Ramos (cell line): Measurements from ENCODE around the gene HMGXB4.

Source experiments
- in situ Hi-C: fragments of 300-500 bp; cut with MboI; formaldehyde crosslinking; loops from one replicate; pipeline ENCODE4 v1.14.3; 2022; ENCODE audit warnings: low sequenced_read_pairs; ENCODE audit not compliant: unreplicated experiment

HMGXB4 gene

GRCh38 chr22:35324762-35325161 is 67.5 kb downstream of the HMGXB4 start:
- in situ Hi-C loops: no loop called here

DNA sequence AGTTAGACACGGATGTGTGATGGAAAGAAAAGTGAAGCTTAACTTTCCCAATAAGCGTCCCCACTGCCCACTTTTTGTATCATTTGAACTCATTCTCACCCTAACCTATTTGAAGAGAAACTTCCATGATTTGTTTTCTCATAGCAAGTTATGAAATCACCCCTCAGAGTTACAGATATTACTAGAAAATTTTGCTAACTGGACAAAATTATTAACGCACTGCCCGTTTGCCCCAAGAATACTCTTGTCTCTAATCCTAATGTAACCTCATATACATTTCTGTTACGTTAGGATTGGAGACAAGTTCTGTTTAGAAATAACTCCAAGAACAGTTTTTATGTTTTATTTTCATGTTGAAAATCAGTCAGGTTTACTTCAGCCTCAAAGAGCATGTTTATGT is 67.9 kb downstream of the HMGXB4 start:
- in situ Hi-C loops: no loop called here

GRCh38 chr22:35326854-35327562 is 69.7 kb downstream of the HMGXB4 start:
- in situ Hi-C loops: no loop called here

- in situ Hi-C loops: no loop called here
These were observed 70.6 kb downstream of the HMGXB4 start for GRCh38 chr22:35327690-35328471.

- in situ Hi-C loops: no loop called here
These were observed 71.2 kb downstream of the HMGXB4 start for GRCh38 chr22:35328472-35328885.

GRCh38 chr22:35329114-35329847 is 72.0 kb downstream of the HMGXB4 start:
- in situ Hi-C loops: no loop called here

DNA sequence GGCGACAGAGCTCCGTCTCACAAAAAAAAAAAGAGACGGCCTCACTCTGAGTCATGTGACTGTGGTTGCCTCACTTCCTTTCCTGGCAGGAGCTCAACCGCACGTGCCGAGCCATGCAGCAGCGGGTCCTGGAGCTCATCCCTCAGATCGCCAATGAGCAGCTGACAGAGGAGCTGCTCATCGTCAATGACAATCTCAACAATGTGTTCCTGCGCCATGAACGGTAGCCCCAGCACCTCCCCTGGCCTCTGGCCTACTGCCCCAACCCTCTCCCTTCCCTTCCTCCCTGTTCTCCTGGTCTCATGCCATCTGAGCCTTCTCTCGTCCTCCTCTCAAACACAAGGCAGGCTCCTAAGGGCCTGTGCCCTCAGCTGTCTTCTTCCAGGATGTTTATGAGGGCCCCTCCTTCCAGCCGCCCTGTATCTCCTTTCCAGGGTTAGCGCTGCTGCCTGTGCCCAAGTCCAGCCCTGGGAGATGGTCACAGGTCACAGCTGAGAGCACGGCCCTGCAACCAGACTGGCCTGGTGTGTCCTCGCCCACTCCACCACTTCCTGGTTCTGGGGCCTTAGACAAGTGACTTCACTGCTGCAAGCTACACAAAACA is 73.1 kb downstream of the HMGXB4 start:
- in situ Hi-C loops: no loop called here

- in situ Hi-C loops: no loop called here
These were observed 75.0 kb downstream of the HMGXB4 start for GRCh38 chr22:35332278-35332677.

DNA sequence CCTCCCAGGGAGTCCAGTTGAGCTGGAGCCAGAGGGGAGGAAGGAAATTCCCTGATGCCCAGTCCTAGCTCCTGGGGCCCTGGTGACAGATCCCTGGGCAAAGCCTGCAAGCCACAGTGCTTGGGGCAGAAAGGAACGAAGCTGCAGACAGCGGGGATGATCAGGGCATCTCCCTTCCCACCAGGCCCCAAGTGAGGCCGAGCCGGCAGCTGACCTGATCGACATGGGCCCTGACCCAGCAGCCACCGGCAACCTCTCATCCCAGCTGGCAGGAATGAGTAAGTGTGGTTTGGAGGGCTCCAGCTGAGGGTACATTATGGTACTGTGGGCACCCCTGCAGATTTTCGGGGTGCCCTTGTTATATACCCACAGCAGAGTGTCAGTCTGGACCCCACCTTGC is 75.9 kb downstream of the HMGXB4 start:
- in situ Hi-C loops: no loop called here

DNA sequence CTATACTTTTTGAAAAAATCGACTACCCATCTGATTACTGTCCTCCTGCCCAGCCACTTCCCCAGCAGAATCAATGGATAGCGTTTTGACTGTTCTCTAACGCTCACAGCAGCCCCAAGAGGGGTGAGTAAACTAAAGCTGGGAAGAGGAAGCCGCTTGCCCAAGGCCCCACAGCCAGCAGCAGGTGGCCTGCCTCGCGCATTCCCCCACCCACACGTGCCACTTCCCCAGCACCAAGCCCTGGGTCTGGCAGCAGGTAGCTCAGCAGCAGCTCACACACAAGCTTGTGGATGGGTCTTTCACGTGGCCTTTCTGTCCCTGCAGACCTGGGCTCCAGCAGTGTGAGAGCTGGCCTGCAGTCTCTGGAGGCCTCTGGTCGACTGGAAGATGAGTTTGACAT is 76.7 kb downstream of the HMGXB4 start:
- in situ Hi-C loops: no loop called here

- in situ Hi-C loops: no loop called here
These were observed 78.2 kb downstream of the HMGXB4 start for GRCh38 chr22:35335468-35335867.

GRCh38 chr22:35335936-35336781 is 78.9 kb downstream of the HMGXB4 start:
- in situ Hi-C loops: no loop called here

DNA sequence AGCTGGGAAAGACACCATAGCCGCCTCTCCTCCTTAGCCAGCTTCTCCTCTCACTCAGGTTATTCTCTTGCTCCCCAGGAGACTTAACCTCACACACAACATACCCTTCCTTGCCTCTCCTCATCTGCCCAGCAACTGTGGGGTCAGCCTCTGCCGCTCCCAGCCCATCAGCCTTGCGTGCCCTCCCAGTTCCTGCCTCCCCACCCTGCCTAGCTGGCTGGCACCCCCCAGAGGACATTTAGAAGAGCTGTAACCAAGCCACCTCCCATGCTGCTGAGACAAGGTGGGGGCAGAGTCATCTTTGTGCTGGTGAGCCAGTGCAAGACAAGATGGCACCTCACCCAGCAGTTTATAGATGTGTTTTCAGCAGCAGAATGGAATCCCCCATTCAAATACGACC is 80.6 kb downstream of the HMGXB4 start:
- in situ Hi-C loops: no loop called here

DNA sequence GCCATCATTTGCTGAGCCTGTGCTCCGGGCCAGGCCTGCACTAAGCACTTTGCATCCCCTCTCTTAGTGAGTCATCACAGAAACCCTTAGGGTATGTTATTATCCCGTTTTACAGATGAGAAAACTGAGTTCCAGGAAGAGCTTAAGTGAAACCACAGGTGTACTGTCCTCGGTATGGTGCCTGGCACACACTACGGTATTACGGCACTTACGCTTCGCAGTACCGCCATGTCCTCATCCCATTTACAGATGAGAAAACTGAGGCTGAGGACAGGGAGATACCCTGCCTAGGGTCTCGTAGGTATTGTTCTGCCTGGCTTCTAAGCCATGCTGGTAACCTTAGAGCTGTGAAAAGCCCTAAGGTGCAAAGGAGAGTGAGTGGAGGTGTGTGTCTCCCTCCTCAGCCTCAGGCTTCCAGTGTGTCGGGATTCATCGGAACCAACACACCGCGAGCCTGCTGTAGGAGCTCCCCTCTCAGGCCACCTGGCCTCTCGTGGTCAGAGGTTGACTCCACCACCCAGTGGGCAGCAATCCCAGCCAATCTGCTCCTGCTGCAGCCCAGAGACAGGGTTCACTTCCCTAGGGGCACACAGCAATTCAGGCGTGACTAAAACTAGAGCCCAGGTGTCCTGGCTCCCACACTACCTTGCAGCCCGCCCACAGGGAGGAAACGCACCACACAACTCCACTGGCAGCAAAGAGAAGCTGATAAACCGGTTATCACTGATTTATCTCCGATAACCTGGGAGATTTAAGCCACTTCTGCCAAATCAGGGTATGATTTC is 84.0 kb downstream of the HMGXB4 start:
- in situ Hi-C loops: no loop called here

DNA sequence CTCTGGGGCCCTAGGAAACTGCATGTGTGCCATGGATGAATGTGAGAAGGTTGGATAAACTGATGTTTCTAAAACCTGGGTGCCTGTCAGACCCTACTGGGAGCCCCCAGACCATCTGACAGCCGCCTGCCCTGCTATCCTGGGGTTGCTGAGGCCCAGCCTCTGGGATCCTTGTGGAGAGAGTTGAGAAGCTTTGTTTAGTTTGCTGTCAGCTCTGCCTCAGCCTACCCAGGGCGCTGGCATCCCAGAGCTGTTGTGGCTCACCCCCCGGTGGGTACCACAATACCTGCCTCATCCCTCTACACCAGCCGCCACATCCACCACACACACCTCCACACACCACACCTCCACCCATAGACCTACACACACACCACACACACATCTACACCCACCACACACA is 85.1 kb downstream of the HMGXB4 start:
- in situ Hi-C loops: no loop called here

- in situ Hi-C loops: no loop called here
These were observed 86.6 kb downstream of the HMGXB4 start for GRCh38 chr22:35343664-35344550.

GRCh38 chr22:35344956-35345690 is 87.8 kb downstream of the HMGXB4 start:
- in situ Hi-C loops: no loop called here
